Transverse colon (tissue), 4 donors: ENCODE measurements around the gene SNX32. TPM values are rescaled to one million over a fixed set of nuclear protein-coding genes. Genes with fewer than 3 reads are reported as not detected.

Source experiments
- DNase-seq: peaks from one replicate; pipeline ENCODE4 v3.0.0-alpha.2; 2019
- H3K27ac ChIP-seq, 4 donors: fragments of 200-600 bp; sonication (generic); 2 replicates each; pipeline ENCODE4 v1.5.1; 2016 to 2018; ENCODE audit warnings: inconsistent platforms in 4 of 4
- H3K27me3 ChIP-seq: fragments of 200-600 bp; sonication (generic); 2 replicates; pipeline ENCODE4 v1.5.1; 2017; ENCODE audit warnings: inconsistent platforms
- H3K36me3 ChIP-seq, 4 donors: fragments of 200-600 bp; sonication (generic); 2 replicates each; pipeline ENCODE4 v1.5.1; 2017 to 2019; ENCODE audit warnings: inconsistent platforms in 4 of 4
- H3K4me1 ChIP-seq, 4 donors: fragments of 200-600 bp; sonication (generic); 2 replicates each; pipeline ENCODE4 v1.5.1; 2017 to 2020; ENCODE audit warnings: inconsistent platforms in 4 of 4
- H3K4me3 ChIP-seq, 4 donors: fragments of 200-600 bp; sonication (generic); 1 replicate in 1 of 4; 2 replicates in 3 of 4; pipeline versions ENCODE4 v1.5.1 to v1.6.1; 2017 to 2019; ENCODE audit warnings: inconsistent platforms in 4 of 4
- H3K9me3 ChIP-seq, 2 donors: fragments of 200-600 bp; sonication (generic); 2 replicates each; pipeline ENCODE4 v1.5.1; 2017 to 2019; ENCODE audit warnings: inconsistent platforms in 2 of 2
- CTCF ChIP-seq, 5 experiments: fragments of 200-600 bp in 3 of 5; fragments of 450-650 bp in 2 of 5; sonication (generic) in 3 of 5; IDR thresholded peaks; 1 replicate in 2 of 5; 2 replicates in 3 of 5; pipeline ENCODE4 v1.5.1; 2016 to 2017; ENCODE audit warnings: antibody characterized with exemption in 5 of 5, inconsistent platforms in 3 of 5, mild to moderate bottlenecking in 2 of 5, moderate library complexity in 1 of 5
- EP300 ChIP-seq: sonication (generic); formaldehyde crosslinking; IDR thresholded peaks from one replicate; pipeline ENCODE4 v1.6.1; 2017; ENCODE audit warnings: antibody characterized with exemption, low read depth
- POLR2A ChIP-seq: fragments of 450-650 bp; IDR thresholded peaks from one replicate; pipeline ENCODE4 v1.6.1; 2016; ENCODE audit warnings: antibody characterized with exemption, mild to moderate bottlenecking, moderate library complexity
- POLR2AphosphoS5 ChIP-seq, 3 donors: sonication (generic); formaldehyde crosslinking; IDR thresholded peaks; one replicate each; pipeline ENCODE4 v1.6.1; 2016; ENCODE audit warnings: antibody characterized with exemption in 3 of 3
- WGBS, 2 donors: methylation state at CpG; one replicate each; pipeline ENCODE4 v1.1.5; 2018; ENCODE audit warnings: low coverage in 1 of 2; 5-methylcytosine and 5-hydroxymethylcytosine counted together
- in situ Hi-C, 4 donors: fragments of 200-750 bp; cut with MboI; loops; one replicate each; pipeline versions ENCODE4 v1.15.0 to v1.15.1; 2017; ENCODE audit warnings: low sequenced_read_pairs in 3 of 4, low pct_ligation_motif_present in 1 of 4, low pct_unique_long_range_greater_than_20kb in 1 of 4
- intact Hi-C: fragments of 100-400 bp; cut with DNase I; formaldehyde crosslinking; loops from one replicate; pipeline ENCODE4 v1.15.1; 2023; ENCODE audit warnings: low total_unique reads
- total RNA-seq, 4 donors: library from RNA; depleted of rRNA; stranded (reverse); fragments of >200 nt; gene quantifications; one replicate each; pipeline ENCODE4 v1.1.0, GENCODE V29; 2016

Gene SNX32
- total RNA-seq, 4 donors from 2014 or later = 0.60 to 10.0 (median 1.6) TPM; not detected in 1

DNA sequence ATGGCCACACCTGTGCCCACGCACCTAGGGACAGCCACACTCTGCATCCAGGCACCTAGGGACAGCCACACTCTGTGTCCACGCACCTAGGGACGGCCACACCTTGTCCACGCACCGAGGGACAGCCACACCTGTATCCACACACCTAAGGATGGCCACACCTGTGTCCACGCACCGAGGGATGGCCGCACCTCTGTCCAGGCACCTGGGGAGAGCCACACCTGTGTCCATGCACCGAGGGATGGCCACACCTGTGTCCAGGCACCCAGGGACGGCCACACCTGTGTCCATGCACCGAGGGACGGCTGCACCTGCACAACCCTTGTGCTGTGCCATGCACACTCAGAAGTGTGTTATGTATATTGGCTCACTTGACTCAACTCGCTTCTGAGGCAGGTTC is 36.1 kb upstream of the SNX32 start:
- Histone ChIP-seq H3K36me3 (peaks cover 0 to 7% (median 3%) of the 10 kb centered on the region in 4 donors), H3K27ac (no peak overlapping the region), H3K27me3 (peaks cover 34% of the 10 kb centered on the region), H3K4me3 (no peak overlapping the region), H3K4me1 (peaks cover 2 to 15% (median 14%) of the 10 kb centered on the region in 4 donors), H3K9me3 (no peaks in the 10 kb centered on the region)
- no peak for TF ChIP-seq POLR2AphosphoS5 (IDR thresholded peaks at IDR 0.05)
- intact Hi-C loops = no loop called here
- in situ Hi-C loops = no loop called here
- WGBS, 2 donors = 53% methylated on average over 10 of the region's 13 CpGs; no CpG with 5 or more reads in 1 of the 2 donors
- peak; percentile 47 for DNase-seq

DNA sequence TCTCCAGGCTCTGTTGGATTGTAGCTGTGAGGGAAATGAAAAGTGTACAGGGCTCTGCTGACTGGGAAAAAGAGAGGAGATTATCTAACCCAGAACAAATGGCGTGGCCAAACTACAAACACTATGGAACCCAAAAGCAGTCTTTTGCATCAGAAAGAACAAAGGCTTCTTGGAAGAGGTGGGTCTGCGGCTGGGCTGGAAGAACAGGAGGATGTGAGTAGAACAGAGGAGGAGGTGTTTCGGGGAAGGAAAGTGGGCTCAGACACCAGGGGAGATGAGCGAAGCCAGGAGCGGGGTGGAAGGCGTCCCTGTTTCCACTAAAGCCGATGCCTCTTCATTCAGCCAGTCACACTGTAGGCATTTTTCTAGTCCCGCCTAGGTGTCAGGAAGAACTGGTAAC is 34.9 kb upstream of the SNX32 start:
- Histone ChIP-seq H3K27ac (no peak overlapping the region), H3K27me3 (peaks cover 45% of the 10 kb centered on the region), H3K36me3 (peaks cover 0 to 7% (median 3%) of the 10 kb centered on the region in 4 donors), H3K4me3 (no peak overlapping the region), H3K4me1 (peaks cover 0 to 4% (median 3%) of the 10 kb centered on the region in 4 donors), H3K9me3 (no peaks in the 10 kb centered on the region)
- in situ Hi-C loops = no loop called here
- 92 to 100% methylated on average over 6 to 8 of the region's 8 CpGs for WGBS, 2 donors
- intact Hi-C loops = no loop called here
- no peak for DNase-seq
- no peak for TF ChIP-seq POLR2AphosphoS5 (IDR thresholded peaks at IDR 0.05)
- no peak for TF ChIP-seq CTCF (IDR thresholded peaks at IDR 0.05)
- no peak for TF ChIP-seq POLR2A
- TF ChIP-seq EP300 = no peak

- 78 to 81% methylated on average over 2 to 18 of the region's 18 CpGs for WGBS, 2 donors
- intact Hi-C loops = no loop called here
- Histone ChIP-seq H3K9me3 (no peaks in the 10 kb centered on the region), H3K27ac (no peak overlapping the region), H3K4me1 (no peaks in the 10 kb centered on the region), H3K4me3 (no peak overlapping the region), H3K36me3 (no peaks in the 10 kb centered on the region), H3K27me3 (peaks cover 60% of the 10 kb centered on the region)
- TF ChIP-seq POLR2AphosphoS5 (IDR thresholded peaks at IDR 0.05) (no peak), EP300 (no peak), CTCF (IDR thresholded peaks at IDR 0.05) (no peak), POLR2A (no peak)
- no peak for DNase-seq
- in situ Hi-C loops = loop anchor here in 3 of 4 donors (25.0 kb wide), 1 partner anchor 89 kb away; the partner anchor contains the start of genes KAT5 (in 3 of the 3) and RNASEH2C (in 3 of the 3)
These were observed 32.4 kb upstream of the SNX32 start for GRCh38 chr11:65801153-65801987.

DNA sequence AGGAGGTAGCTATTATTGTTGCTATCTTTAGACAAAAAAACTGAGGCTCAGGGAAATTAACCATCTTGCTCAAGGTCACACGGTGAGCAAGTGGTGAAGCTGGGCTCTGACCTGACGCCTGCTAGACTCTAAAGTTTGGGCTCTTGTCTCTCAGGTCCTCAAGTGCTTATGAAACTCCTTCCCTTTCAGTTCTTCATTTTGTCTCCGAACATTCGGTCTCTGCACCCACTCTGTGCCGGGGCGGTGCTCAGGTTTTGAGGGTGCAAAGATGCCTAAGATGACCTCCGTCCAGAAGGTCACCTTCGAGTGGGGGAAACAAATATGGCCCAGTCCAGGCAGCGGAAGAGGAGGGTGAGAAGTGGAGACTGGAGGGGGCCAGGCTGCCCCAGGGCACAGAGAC is 30.9 kb upstream of the SNX32 start:
- 81% methylated on average over 9 of the region's 9 CpGs; no CpG with 5 or more reads in 1 of the 2 donors for WGBS, 2 donors
- no peak overlapping the region for H3K27ac ChIP-seq
- intact Hi-C loops = no loop called here
- no peaks in the 10 kb centered on the region for H3K9me3 ChIP-seq
- H3K36me3 ChIP-seq = no peaks in the 10 kb centered on the region
- in situ Hi-C loops = loop anchor here in 3 of 4 donors (25.0 kb wide), 1 partner anchor 91 kb away; the partner anchor contains the start of genes KAT5 (in 3 of the 3) and RNASEH2C (in 3 of the 3)
- DNase-seq = no peak
- H3K4me3 ChIP-seq = no peak overlapping the region
- peaks cover 73% of the 10 kb centered on the region for H3K27me3 ChIP-seq
- no peaks in the 10 kb centered on the region for H3K4me1 ChIP-seq
- no peak for TF ChIP-seq POLR2A
- TF ChIP-seq CTCF (IDR thresholded peaks at IDR 0.05) = no peak
- TF ChIP-seq EP300 = no peak
- TF ChIP-seq POLR2AphosphoS5 (IDR thresholded peaks at IDR 0.05) = no peak
